NT2/D1 (cell line): Measurements from ENCODE around the gene CD96.

Source experiments
- SUZ12 ChIP-seq: IDR thresholded peaks from 2 replicates; pipeline ENCODE4 v1.6.1; 2011; ENCODE audit not compliant: insufficient read length, insufficient read depth; ENCODE audit errors: extremely low read depth
- YY1 ChIP-seq: IDR thresholded peaks from 2 replicates; pipeline ENCODE4 v1.6.1; 2011; ENCODE audit not compliant: insufficient read length, insufficient read depth

DNA sequence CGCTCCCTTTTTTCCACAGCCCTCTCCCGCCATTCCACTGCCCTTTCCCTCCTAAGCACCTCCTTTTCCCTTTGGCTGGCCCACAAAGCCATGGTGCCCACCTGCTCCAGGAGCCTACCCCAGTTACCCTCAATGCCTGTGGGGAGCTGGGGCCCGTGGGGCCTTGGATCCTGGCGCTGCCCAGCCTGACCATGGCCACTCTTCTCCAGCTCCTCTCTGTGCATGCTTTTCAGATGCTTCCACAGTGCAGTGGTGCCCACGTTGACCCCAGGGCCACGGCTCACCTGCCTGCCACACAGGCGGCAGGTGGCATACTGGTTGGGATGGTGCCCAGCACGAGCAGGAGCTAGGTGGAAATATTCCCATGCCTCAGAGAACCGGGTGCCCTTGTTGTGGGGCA is 51.7 kb downstream of the CD96 start:
- TF ChIP-seq SUZ12 (no peak), YY1 (no peak)
